Upper lobe of left lung (tissue), 6 donors: ENCODE measurements around the gene KNDC1. TPM values are rescaled to one million over a fixed set of nuclear protein-coding genes. Genes with fewer than 3 reads are reported as not detected.

Source experiments
- ATAC-seq, 2 donors: fragments of 200-7000 bp; cut with Tn5 transposase; one replicate each; pipeline ENCODE4 v1.9.1; 2022; ENCODE audit warnings: mild to moderate bottlenecking in 2 of 2, moderate library complexity in 2 of 2; ENCODE audit not compliant: low FRiP score in 2 of 2
- DNase-seq, 2 donors: peaks; one replicate each; pipeline ENCODE4 v3.0.0-alpha.2; 2019 to 2020
- H3K27ac ChIP-seq, 4 donors: fragments of 200-600 bp; sonication (generic); one replicate each; pipeline ENCODE4 v1.5.1; 2016 to 2019
- H3K27me3 ChIP-seq, 4 donors: fragments of 200-600 bp; sonication (generic); one replicate each; pipeline ENCODE4 v1.5.1; 2017 to 2019
- H3K36me3 ChIP-seq, 4 donors: fragments of 200-600 bp; sonication (generic); one replicate each; pipeline ENCODE4 v1.5.1; 2016 to 2019
- H3K4me1 ChIP-seq, 4 donors: fragments of 200-600 bp; sonication (generic); one replicate each; pipeline ENCODE4 v1.5.1; 2018 to 2019
- H3K4me3 ChIP-seq, 4 donors: fragments of 200-600 bp; sonication (generic); one replicate each; pipeline ENCODE4 v1.5.1; 2017 to 2019; ENCODE audit warnings: mild to moderate bottlenecking in 2 of 4, moderate library complexity in 1 of 4
- H3K9me3 ChIP-seq, 4 donors: fragments of 200-600 bp; sonication (generic); one replicate each; pipeline ENCODE4 v1.5.1; 2018 to 2019
- EP300 ChIP-seq, 4 donors: sonication (generic); formaldehyde crosslinking; IDR thresholded peaks; one replicate each; pipeline ENCODE4 v1.5.1; 2017; ENCODE audit warnings: antibody characterized with exemption in 4 of 4, control low read depth in 2 of 4
- POLR2A ChIP-seq, 4 donors: fragments of 450-650 bp; IDR thresholded peaks; one replicate each; pipeline ENCODE4 v1.5.1; 2016 to 2017; ENCODE audit warnings: antibody characterized with exemption in 4 of 4, mild to moderate bottlenecking in 2 of 4
- POLR2AphosphoS5 ChIP-seq, 2 donors: sonication (generic); formaldehyde crosslinking; IDR thresholded peaks; one replicate each; pipeline ENCODE4 v1.5.1; 2017; ENCODE audit warnings: antibody characterized with exemption in 2 of 2
- WGBS, 2 donors: methylation state at CpG; one replicate each; pipeline ENCODE4 v1.1.5; 2017 to 2018; 5-methylcytosine and 5-hydroxymethylcytosine counted together
- total RNA-seq, 6 donors: library from RNA; depleted of rRNA in 4 of 6; stranded (reverse); fragments of >200 nt in 4 of 6; gene quantifications; one replicate each; pipeline versions ENCODE4 v1.1.0 to v1.2.1, GENCODE V29; 2016 to 2021
- TF ChIP-seq, protein P1 (sequence below), 6 experiments: fragments of 450-650 bp in 4 of 6; fragments of 200-600 bp in 2 of 6; sonication (generic) in 2 of 6; IDR thresholded peaks; one replicate each; pipeline ENCODE4 v1.5.1; 2016 to 2019; ENCODE audit warnings: antibody characterized with exemption in 6 of 6
- donor health status: DM: no; HTN: no; CAD: no; lungs with moderate emphysema.
- donor health status: DM: no; HTN: yes; CAD: no; lungs with severe emphysema.

Gene KNDC1
- total RNA-seq, 6 donors from 2014 or later: 7.1 to 30.3 (median 15.5) TPM

DNA sequence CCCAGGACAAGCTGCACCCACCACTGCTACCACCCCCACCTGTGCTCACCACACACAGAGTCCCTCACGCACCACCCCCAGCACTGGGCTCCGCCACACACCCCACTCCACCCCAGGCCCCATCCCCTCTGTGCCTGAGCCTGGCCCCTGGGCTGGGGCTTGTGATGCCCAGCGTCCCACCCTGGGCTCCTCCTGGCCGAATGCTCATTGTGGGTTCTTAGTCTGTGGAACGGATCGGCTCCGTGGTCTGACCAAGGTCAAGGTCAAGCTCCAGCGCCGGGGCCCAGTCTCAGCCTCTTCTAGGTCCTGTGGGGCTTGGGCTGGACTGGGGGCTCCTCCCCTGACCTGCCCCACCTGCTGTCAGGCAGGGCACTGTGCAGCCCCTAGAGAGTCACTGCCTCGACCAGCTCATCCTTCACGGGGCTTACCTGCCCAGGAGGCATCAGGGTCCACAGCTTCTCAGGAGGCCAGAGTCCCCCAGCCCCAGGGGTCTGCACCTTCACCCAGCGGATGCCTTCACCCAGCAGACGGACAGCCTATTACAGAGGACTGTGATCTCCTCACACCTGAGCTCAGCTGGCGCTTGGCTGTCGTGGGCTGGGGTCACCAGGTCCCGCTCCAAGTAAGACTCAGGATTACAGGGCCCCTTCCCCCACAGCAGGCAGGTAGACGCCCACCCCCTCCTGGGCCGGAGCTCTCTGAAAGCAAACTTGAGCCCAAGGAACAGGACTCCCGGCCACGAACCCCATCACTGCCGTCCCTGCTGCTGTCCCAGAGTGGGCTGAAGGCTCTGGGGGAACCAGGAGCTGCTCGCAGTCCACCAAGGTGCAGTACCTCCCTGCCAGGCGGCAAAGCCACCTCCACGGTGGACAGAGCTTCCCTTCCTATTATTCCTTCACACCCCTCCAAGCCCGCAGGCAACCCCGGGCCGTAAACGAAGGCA lies 54.7 kb downstream of the KNDC1 start:
- DNase-seq (peak in 1 of 2 donors; percentile 62), ATAC-seq (no peak)
- H3K27me3 ChIP-seq: peaks cover 0 to under 1% (median 0%) of the 10 kb centered on the region in 4 donors
- H3K4me1 ChIP-seq: peaks cover 0 to under 1% (median 0%) of the 10 kb centered on the region in 4 donors
- H3K4me3 ChIP-seq: no peak overlapping the region
- WGBS, 2 donors: 78 to 88% methylated on average over 11 to 20 of the region's 28 CpGs
- no peak overlapping the region for H3K27ac ChIP-seq
- H3K9me3 ChIP-seq: no peaks in the 10 kb centered on the region
- no peak for TF ChIP-seq POLR2AphosphoS5 (IDR thresholded peaks at IDR 0.05)
- TF ChIP-seq POLR2A (IDR thresholded peaks at IDR 0.05): no peak
- no peak for TF ChIP-seq EP300 (IDR thresholded peaks at IDR 0.05)
- TF ChIP-seq, protein P1, sequence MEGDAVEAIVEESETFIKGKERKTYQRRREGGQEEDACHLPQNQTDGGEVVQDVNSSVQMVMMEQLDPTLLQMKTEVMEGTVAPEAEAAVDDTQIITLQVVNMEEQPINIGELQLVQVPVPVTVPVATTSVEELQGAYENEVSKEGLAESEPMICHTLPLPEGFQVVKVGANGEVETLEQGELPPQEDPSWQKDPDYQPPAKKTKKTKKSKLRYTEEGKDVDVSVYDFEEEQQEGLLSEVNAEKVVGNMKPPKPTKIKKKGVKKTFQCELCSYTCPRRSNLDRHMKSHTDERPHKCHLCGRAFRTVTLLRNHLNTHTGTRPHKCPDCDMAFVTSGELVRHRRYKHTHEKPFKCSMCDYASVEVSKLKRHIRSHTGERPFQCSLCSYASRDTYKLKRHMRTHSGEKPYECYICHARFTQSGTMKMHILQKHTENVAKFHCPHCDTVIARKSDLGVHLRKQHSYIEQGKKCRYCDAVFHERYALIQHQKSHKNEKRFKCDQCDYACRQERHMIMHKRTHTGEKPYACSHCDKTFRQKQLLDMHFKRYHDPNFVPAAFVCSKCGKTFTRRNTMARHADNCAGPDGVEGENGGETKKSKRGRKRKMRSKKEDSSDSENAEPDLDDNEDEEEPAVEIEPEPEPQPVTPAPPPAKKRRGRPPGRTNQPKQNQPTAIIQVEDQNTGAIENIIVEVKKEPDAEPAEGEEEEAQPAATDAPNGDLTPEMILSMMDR (IDR thresholded peaks at IDR 0.05): no peak
- no peaks in the 10 kb centered on the region for H3K36me3 ChIP-seq

DNA sequence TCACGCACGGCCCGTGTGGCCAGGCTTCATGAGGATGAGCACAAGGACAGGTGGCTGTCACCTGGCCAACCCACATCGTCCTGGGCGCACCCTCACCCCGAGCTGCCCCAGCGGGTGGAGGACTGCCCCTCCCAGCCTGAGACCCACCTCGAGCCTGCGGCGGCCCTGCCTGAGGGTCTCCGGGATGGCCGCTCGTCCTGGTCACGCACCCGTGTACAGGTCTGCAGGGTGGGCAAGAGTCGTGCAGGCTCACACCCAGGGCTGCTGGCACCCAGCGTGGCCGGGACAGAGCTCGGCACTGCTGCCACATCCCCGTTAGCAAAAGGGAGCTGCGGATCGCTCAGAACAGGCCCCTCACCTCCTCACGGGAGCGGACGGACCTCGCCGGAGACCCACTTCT lies 55.6 kb downstream of the KNDC1 start:
- peak in 1 of 2 donors; percentile 78 for DNase-seq
- 91 to 94% methylated on average over 15 to 26 of the region's 27 CpGs for WGBS, 2 donors
- H3K9me3 ChIP-seq: no peaks in the 10 kb centered on the region
- no peak for ATAC-seq
- H3K27ac ChIP-seq: no peak overlapping the region
- peaks cover 0 to 4% (median 0%) of the 10 kb centered on the region in 4 donors for H3K27me3 ChIP-seq
- no peak overlapping the region for H3K4me3 ChIP-seq
- peaks cover 0 to 5% (median 0%) of the 10 kb centered on the region in 4 donors for H3K4me1 ChIP-seq
- TF ChIP-seq, protein P1 (IDR thresholded peaks at IDR 0.05): no peak
- TF ChIP-seq POLR2A (IDR thresholded peaks at IDR 0.05): no peak
- no peak for TF ChIP-seq POLR2AphosphoS5 (IDR thresholded peaks at IDR 0.05)
- no peak for TF ChIP-seq EP300 (IDR thresholded peaks at IDR 0.05)
- no peaks in the 10 kb centered on the region for H3K36me3 ChIP-seq

DNA sequence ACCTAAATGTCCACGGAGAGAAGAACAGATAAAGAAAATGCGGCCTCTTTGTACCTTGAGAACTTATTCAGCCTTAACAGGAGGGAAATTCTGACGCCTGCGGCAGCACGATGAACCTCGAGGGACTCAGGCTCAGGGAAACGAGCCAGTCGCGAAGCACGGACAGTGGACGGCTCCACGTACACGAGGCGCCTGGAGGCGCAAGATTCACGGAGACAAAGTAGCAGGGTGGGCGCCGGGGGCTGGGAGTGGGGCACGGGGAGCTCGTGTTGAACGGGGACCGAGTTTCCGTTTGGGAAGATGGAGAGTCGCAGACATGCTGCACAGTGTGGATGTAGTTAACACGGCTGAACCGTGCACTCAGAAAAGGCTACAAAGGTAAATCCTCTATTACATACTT lies 56.8 kb downstream of the KNDC1 start:
- H3K36me3 ChIP-seq: no peaks in the 10 kb centered on the region
- H3K27ac ChIP-seq: peak overlapping the region in 1 of 4 donors; percentile 61
- WGBS, 2 donors: 63 to 78% methylated on average over 26 of the region's 26 CpGs
- H3K4me3 ChIP-seq: no peak overlapping the region
- no peaks in the 10 kb centered on the region for H3K9me3 ChIP-seq
- no peak for ATAC-seq
- peaks cover 0 to 4% (median 0%) of the 10 kb centered on the region in 4 donors for H3K27me3 ChIP-seq
- TF ChIP-seq, protein P1 (IDR thresholded peaks at IDR 0.05): no peak
- TF ChIP-seq POLR2AphosphoS5 (IDR thresholded peaks at IDR 0.05) (no peak), POLR2A (IDR thresholded peaks at IDR 0.05) (no peak), EP300 (IDR thresholded peaks at IDR 0.05) (no peak)
- peak in 1 of 2 donors; percentile 78 for DNase-seq
- H3K4me1 ChIP-seq: peaks cover 0 to 5% (median 0%) of the 10 kb centered on the region in 4 donors

DNA sequence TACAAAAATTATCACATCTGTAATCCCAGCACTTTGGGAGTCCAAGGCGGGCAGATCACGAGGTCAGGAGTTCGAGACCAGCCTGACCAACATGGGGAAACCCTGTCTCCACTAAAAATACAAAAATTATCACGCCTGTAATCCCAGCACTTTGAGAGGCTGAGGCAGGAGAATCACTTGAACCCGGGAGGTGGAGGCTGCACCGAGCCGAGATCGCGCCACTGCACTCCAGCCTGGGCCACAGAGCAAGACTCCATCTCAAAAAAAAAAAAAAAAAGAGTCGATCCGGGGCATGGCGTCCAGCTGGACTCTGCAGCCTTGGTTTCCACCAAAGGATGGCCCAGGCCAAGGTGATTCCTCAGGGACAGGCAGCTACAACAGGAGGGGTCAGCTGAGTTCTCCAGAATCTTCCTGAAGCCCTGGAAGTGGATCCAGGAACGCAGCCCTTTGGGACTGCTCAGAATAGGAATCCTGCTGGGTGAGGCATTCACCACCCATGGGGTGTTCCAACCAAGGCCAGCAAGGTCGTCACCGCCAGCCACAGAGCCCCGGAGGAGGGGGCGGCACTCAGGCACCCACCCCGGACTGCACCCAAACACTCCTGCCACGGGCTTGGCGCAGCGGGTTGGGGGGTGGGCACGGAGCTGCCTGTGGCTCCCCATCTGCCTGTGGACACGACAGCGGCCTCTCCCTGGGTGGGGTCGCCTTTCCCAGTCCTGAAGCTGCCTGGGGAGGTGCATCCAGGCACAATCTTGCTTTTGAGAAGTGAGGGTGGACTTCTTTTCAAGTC lies 58.0 kb downstream of the KNDC1 start:
- Histone ChIP-seq H3K4me1 (peaks cover 0 to 5% (median 0%) of the 10 kb centered on the region in 4 donors), H3K27ac (no peak overlapping the region), H3K9me3 (no peaks in the 10 kb centered on the region), H3K4me3 (no peak overlapping the region), H3K27me3 (peaks cover 0 to 4% (median 0%) of the 10 kb centered on the region in 4 donors), H3K36me3 (no peaks in the 10 kb centered on the region)
- WGBS, 2 donors: 84 to 90% methylated on average over 22 to 25 of the region's 25 CpGs
- ATAC-seq (peak in 1 of 2 donors; percentile 4), DNase-seq (peak in 1 of 2 donors; percentile 70)
- TF ChIP-seq POLR2A (IDR thresholded peaks at IDR 0.05) (no peak), POLR2AphosphoS5 (IDR thresholded peaks at IDR 0.05) (no peak), EP300 (IDR thresholded peaks at IDR 0.05) (no peak)
- TF ChIP-seq, protein P1 (IDR thresholded peaks at IDR 0.05): no peak
